Liver (tissue), 9 donors: ENCODE data around the gene LPAR1. TPM values are rescaled to one million over a fixed set of nuclear protein-coding genes. Genes with fewer than 3 reads are reported as not detected.

ENCODE experiments used
- DNase-seq: peaks from one replicate; pipeline ENCODE4 v3.0.0-alpha.2; 2017; ENCODE audit warnings: low spot score
- H3K27ac ChIP-seq, 2 donors: one replicate each; pipeline ENCODE4 v1.7.0; 2013; ENCODE audit warnings: inconsistent platforms in 2 of 2, low read length in 2 of 2, control low read depth in 1 of 2, low read depth in 1 of 2, mild to moderate bottlenecking in 1 of 2
- H3K27me3 ChIP-seq, 4 donors: one replicate each; pipeline versions ENCODE4 v1.6.1 to v1.7.0; 2013; ENCODE audit warnings: low read length in 3 of 4, inconsistent platforms in 1 of 4, mild to moderate bottlenecking in 1 of 4, moderate library complexity in 1 of 4; ENCODE audit not compliant: control insufficient read depth in 4 of 4, insufficient read depth in 4 of 4
- H3K36me3 ChIP-seq, 4 donors: one replicate each; pipeline versions ENCODE4 v1.6.1 to v1.7.0; 2013; ENCODE audit warnings: low read length in 3 of 4, mild to moderate bottlenecking in 3 of 4, low read depth in 1 of 4, moderate library complexity in 1 of 4; ENCODE audit not compliant: control insufficient read depth in 4 of 4, insufficient read depth in 3 of 4
- H3K4me1 ChIP-seq, 4 donors: one replicate each; pipeline versions ENCODE4 v1.6.1 to v1.7.0; 2013; ENCODE audit warnings: low read length in 3 of 4, mild to moderate bottlenecking in 3 of 4, moderate library complexity in 1 of 4; ENCODE audit not compliant: control insufficient read depth in 4 of 4, insufficient read depth in 4 of 4
- H3K4me3 ChIP-seq, 3 donors: one replicate each; pipeline versions ENCODE4 v1.6.1 to v1.7.0; 2013; ENCODE audit warnings: low read length in 3 of 3, control low read depth in 1 of 3, low read depth in 1 of 3, mild to moderate bottlenecking in 1 of 3
- H3K9ac ChIP-seq, 2 donors: one replicate each; pipeline ENCODE4 v1.7.0; 2013; ENCODE audit warnings: low read length in 2 of 2, mild to moderate bottlenecking in 2 of 2, moderate library complexity in 2 of 2, control low read depth in 1 of 2, low read depth in 1 of 2
- H3K9me3 ChIP-seq, 4 donors: one replicate each; pipeline versions ENCODE4 v1.6.1 to v1.7.0; 2013; ENCODE audit warnings: low read length in 3 of 4; ENCODE audit not compliant: control insufficient read depth in 4 of 4
- EGR1 ChIP-seq, 2 donors: IDR thresholded peaks; 2 replicates each; pipeline ENCODE4 v1.6.1; 2016 to 2018; ENCODE audit warnings: antibody characterized with exemption in 2 of 2, low read depth in 2 of 2
- FOXA1 ChIP-seq: IDR thresholded peaks from 2 replicates; pipeline ENCODE4 v1.6.1; 2016; ENCODE audit warnings: antibody characterized with exemption
- FOXA2 ChIP-seq: IDR thresholded peaks from 2 replicates; pipeline ENCODE4 v1.6.1; 2016; ENCODE audit warnings: antibody characterized with exemption
- GABPA ChIP-seq, 2 donors: IDR thresholded peaks in 1 of 2; conservative IDR thresholded peaks in 1 of 2; 2 replicates each; pipeline ENCODE4 v1.6.1; 2016; ENCODE audit warnings: antibody characterized with exemption in 2 of 2, mild to moderate bottlenecking in 1 of 2, moderate library complexity in 1 of 2
- HNF4A ChIP-seq, 2 donors: conservative IDR thresholded peaks; 2 replicates each; pipeline ENCODE4 v1.6.1; 2016; ENCODE audit warnings: antibody characterized with exemption in 2 of 2, mild to moderate bottlenecking in 2 of 2
- HNF4G ChIP-seq: IDR thresholded peaks from 2 replicates; pipeline ENCODE4 v1.6.1; 2016; ENCODE audit warnings: antibody characterized with exemption
- JUND ChIP-seq, 2 donors: IDR thresholded peaks; 2 replicates each; pipeline ENCODE4 v1.6.1; 2016; ENCODE audit warnings: antibody characterized with exemption in 2 of 2
- NR2F2 ChIP-seq: IDR thresholded peaks from 2 replicates; pipeline ENCODE4 v1.6.1; 2016; ENCODE audit warnings: antibody characterized with exemption
- RAD21 ChIP-seq, 2 donors: IDR thresholded peaks; 2 replicates each; pipeline ENCODE4 v1.6.1; 2016; ENCODE audit warnings: antibody characterized with exemption in 2 of 2, mild to moderate bottlenecking in 2 of 2
- RXRA ChIP-seq, 2 donors: IDR thresholded peaks; 2 replicates each; pipeline ENCODE4 v1.6.1; 2017 to 2018; ENCODE audit warnings: antibody characterized with exemption in 2 of 2, mild to moderate bottlenecking in 1 of 2
- TAF1 ChIP-seq: conservative IDR thresholded peaks from 2 replicates; pipeline ENCODE4 v1.6.1; 2016; ENCODE audit warnings: antibody characterized with exemption, mild to moderate bottlenecking
- WGBS: extraction: QIAGEN DNeasy Blood & Tissue Kit; methylation state at CpG from one replicate; pipeline ENCODE4 v1.1.7; 2013; 5-methylcytosine and 5-hydroxymethylcytosine counted together
- polyA plus RNA-seq, 2 donors: library from polyadenylated mRNA; stranded (reverse) in 1 of 2; unstranded in 1 of 2; fragments of 200-250 nt in 1 of 2; fragments of >200 nt in 1 of 2; fragmentation: Nextera tagmentation in 1 of 2; extraction: Ambion mirVana in 1 of 2; gene quantifications; one replicate each; pipeline versions ENCODE4 v1.2.1 to v1.2.3, GENCODE V29; 2013 to 2015
- total RNA-seq, 2 donors: library from RNA; depleted of rRNA; stranded (reverse); fragments of >200 nt; gene quantifications; one replicate each; pipeline ENCODE4 v1.2.3, GENCODE V29; 2014
- TF ChIP-seq, protein P1 (sequence below): IDR thresholded peaks from 2 replicates; pipeline ENCODE4 v1.6.1; 2016; ENCODE audit warnings: antibody characterized with exemption
- TF ChIP-seq, protein P2 (sequence below): IDR thresholded peaks from 2 replicates; pipeline ENCODE4 v1.6.1; 2016; ENCODE audit warnings: antibody characterized with exemption
- TF ChIP-seq, protein P3 (sequence below): fragments of 150-350 bp; IDR thresholded peaks from 2 replicates; pipeline ENCODE4 v1.5.1; 2017; ENCODE audit warnings: improper control_type of control experiment, low read depth, low read length; ENCODE audit not compliant: missing input control
- TF ChIP-seq, protein P4 (sequence below): IDR thresholded peaks from 2 replicates; pipeline ENCODE4 v1.6.1; 2016; ENCODE audit warnings: antibody characterized with exemption
- donor health status: healthy.
- donor health status: healthy.
- donor health status: healthy.
- donor health status: healthy.
- donor health status: healthy.

Gene LPAR1
- total and polyA plus RNA-seq, 4 donors = 0.51 to 3.6 (median 1.1) TPM

DNA sequence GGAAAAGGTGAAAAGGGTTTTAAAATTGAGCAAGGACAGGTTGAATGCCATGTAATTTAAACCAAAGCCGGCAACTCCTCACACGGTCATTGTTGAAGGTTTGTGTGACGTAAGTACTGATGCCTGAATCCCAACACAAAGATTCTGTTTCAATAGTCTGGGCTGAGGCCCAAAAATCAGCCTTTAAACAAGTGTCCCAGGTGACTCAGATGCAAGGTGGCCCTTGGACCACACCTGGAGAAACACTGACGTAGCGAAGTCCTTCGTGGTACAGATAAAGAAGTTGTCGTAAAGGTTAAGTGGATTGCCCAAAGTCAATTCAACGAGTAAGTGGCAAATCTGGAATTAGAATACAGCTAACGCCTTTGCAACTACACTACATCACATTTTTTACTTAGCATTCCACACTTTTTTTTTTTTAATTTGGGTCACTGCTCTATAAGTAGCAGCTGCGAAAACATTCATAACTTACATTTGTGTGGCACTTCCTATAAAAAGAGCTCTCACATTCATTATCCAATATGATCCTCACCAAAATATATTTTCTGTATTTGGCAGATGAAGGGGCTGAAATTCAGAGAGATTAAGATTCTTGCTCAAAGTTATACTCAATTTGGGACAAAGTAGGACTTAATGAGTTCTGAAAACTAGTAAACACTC is 111.3 kb downstream of the LPAR1 start:
- Histone ChIP-seq H3K27me3 (no peaks in the 10 kb centered on the region), H3K9me3 (no peaks in the 10 kb centered on the region), H3K36me3 (no peaks in the 10 kb centered on the region), H3K4me1 (no peaks in the 10 kb centered on the region), H3K27ac (no peak overlapping the region), H3K4me3 (no peak overlapping the region), H3K9ac (no peak overlapping the region)
- no peak for TF ChIP-seq HNF4A (conservative IDR thresholded peaks at IDR 0.05)
- TF ChIP-seq FOXA1 = no peak
- TF ChIP-seq JUND (IDR thresholded peaks at IDR 0.05) = no peak
- TF ChIP-seq EGR1 (IDR thresholded peaks at IDR 0.05; ENCODE audit: low read depth in 2 of 2) = no peak
- TF ChIP-seq, protein P1, sequence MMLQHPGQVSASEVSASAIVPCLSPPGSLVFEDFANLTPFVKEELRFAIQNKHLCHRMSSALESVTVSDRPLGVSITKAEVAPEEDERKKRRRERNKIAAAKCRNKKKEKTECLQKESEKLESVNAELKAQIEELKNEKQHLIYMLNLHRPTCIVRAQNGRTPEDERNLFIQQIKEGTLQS = no peak
- no peak for DNase-seq
- WGBS = 87% methylated on average over 10 of the region's 10 CpGs

DNA sequence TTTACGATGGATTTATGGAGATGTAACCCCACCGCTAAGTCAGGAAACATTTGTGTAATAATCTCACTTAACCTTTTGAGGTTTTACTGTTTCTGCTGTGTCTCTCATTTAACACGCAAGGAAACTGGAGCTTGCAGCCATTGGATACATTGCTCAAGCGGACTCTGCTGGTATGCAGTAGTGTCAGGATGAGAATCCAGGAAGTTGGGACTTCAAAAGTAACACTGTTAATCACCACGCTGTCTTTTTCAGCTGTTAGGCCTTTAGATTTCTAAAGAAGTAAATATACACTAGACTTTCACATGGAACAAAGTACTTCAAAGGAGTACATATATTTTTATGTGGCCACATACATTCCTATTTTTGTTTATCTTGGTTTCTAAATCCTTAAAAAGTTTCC is 114.7 kb downstream of the LPAR1 start:
- Histone ChIP-seq H3K9me3 (no peaks in the 10 kb centered on the region), H3K27ac (no peak overlapping the region), H3K4me1 (no peaks in the 10 kb centered on the region), H3K4me3 (no peak overlapping the region), H3K36me3 (no peaks in the 10 kb centered on the region), H3K27me3 (no peaks in the 10 kb centered on the region), H3K9ac (no peak overlapping the region)
- TF ChIP-seq HNF4A (conservative IDR thresholded peaks at IDR 0.05) = no peak
- TF ChIP-seq, protein P2, sequence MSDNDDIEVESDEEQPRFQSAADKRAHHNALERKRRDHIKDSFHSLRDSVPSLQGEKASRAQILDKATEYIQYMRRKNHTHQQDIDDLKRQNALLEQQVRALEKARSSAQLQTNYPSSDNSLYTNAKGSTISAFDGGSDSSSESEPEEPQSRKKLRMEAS = no peak
- TF ChIP-seq JUND (IDR thresholded peaks at IDR 0.05) = no peak
- no peak for TF ChIP-seq TAF1
- TF ChIP-seq RXRA (IDR thresholded peaks at IDR 0.05) = no peak
- TF ChIP-seq EGR1 (IDR thresholded peaks at IDR 0.05; ENCODE audit: low read depth in 2 of 2) = no peak
- TF ChIP-seq, protein P1 = no peak
- TF ChIP-seq HNF4G = no peak
- no peak for TF ChIP-seq NR2F2
- TF ChIP-seq, protein P3, sequence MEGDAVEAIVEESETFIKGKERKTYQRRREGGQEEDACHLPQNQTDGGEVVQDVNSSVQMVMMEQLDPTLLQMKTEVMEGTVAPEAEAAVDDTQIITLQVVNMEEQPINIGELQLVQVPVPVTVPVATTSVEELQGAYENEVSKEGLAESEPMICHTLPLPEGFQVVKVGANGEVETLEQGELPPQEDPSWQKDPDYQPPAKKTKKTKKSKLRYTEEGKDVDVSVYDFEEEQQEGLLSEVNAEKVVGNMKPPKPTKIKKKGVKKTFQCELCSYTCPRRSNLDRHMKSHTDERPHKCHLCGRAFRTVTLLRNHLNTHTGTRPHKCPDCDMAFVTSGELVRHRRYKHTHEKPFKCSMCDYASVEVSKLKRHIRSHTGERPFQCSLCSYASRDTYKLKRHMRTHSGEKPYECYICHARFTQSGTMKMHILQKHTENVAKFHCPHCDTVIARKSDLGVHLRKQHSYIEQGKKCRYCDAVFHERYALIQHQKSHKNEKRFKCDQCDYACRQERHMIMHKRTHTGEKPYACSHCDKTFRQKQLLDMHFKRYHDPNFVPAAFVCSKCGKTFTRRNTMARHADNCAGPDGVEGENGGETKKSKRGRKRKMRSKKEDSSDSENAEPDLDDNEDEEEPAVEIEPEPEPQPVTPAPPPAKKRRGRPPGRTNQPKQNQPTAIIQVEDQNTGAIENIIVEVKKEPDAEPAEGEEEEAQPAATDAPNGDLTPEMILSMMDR = no peak
- no peak for TF ChIP-seq GABPA (IDR thresholded peaks at IDR 0.05 in 1 of 2, conservative IDR thresholded peaks at IDR 0.05 in 1 of 2)
- no peak for TF ChIP-seq FOXA1
- WGBS = 84% methylated on average over 5 of the region's 5 CpGs
- DNase-seq = no peak

DNA sequence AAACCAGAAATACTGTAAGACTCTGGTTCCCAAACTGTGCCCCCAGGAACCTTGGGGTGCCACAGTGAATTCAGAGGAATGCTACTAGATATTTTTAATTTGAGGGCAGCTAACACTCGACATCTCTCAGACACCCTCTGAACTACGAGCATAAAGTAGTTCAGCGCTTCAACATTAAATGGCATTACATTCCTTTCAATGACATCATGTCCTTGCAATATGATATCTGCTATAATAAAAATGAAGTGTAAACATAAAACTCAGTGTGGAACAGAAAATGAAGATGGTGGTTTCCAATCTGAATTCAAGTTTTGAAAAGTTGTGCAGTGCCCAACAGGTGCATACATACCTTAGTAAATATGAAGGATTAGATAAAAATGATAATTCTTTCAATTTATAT is 116.1 kb downstream of the LPAR1 start:
- TF ChIP-seq, protein P3 = no peak
- TF ChIP-seq FOXA2 (no peak), RAD21 (IDR thresholded peaks at IDR 0.05) (no peak)
- TF ChIP-seq, protein P4, sequence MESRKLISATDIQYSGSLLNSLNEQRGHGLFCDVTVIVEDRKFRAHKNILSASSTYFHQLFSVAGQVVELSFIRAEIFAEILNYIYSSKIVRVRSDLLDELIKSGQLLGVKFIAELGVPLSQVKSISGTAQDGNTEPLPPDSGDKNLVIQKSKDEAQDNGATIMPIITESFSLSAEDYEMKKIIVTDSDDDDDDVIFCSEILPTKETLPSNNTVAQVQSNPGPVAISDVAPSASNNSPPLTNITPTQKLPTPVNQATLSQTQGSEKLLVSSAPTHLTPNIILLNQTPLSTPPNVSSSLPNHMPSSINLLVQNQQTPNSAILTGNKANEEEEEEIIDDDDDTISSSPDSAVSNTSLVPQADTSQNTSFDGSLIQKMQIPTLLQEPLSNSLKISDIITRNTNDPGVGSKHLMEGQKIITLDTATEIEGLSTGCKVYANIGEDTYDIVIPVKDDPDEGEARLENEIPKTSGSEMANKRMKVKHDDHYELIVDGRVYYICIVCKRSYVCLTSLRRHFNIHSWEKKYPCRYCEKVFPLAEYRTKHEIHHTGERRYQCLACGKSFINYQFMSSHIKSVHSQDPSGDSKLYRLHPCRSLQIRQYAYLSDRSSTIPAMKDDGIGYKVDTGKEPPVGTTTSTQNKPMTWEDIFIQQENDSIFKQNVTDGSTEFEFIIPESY = no peak
- TF ChIP-seq, protein P2 = no peak
- 87% methylated on average over 3 of the region's 3 CpGs for WGBS

More for the DNA sequence above, 116.1 kb downstream of the LPAR1 start:
- H3K9me3 ChIP-seq = no peaks in the 10 kb centered on the region
- no peak overlapping the region for H3K4me3 ChIP-seq
- H3K36me3 ChIP-seq = no peaks in the 10 kb centered on the region
- H3K27me3 ChIP-seq = no peaks in the 10 kb centered on the region
- no peak overlapping the region for H3K9ac ChIP-seq
- no peak for DNase-seq
- no peaks in the 10 kb centered on the region for H3K4me1 ChIP-seq
- no peak overlapping the region for H3K27ac ChIP-seq
